Measurements from ENCODE around the gene TMEM30B. TPM values are rescaled to one million over a fixed set of nuclear protein-coding genes. Genes with fewer than 3 reads are reported as not detected.

The TMEM30B gene
- total and polyA plus RNA-seq, 2 experiments from 2014 or later: 18.2 to 19.3 TPM

- TF ChIP-seq EZH2 (IDR thresholded peaks at IDR 0.05; ENCODE audit: borderline replicate concordance) (no peak), EZH2phosphoT487 (IDR thresholded peaks at IDR 0.05; ENCODE audit: low read depth, severe bottlenecking, unreplicated experiment) (no peak), CTCF (IDR thresholded peaks at IDR 0.05; ENCODE audit: poor library complexity) (no peak)
- H3K4me2 ChIP-seq: no peak overlapping the region
- WGBS (ENCODE audit: low lambda C conversion rate, missing lambda C conversion rate): 46% methylated on average over 3 of the region's 3 CpGs
Observed at GRCh38 chr14:61308198-61308597, 27.1 kb upstream of the TMEM30B start.

GRCh38 chr14:61304688-61305087 is 23.6 kb upstream of the TMEM30B start:
- Histone ChIP-seq H3K27me3 (no peaks in the 10 kb centered on the region), H3K36me3 (replicated peaks; ENCODE audit: insufficient read depth, low read depth) (no peaks in the 10 kb centered on the region), H3K79me2 (no peaks in the 10 kb centered on the region), H3K4me1 (ENCODE audit: insufficient read depth) (no peaks in the 10 kb centered on the region), H3K9me3 (ENCODE audit: low read depth) (no peaks in the 10 kb centered on the region), H3K4me3 (no peak overlapping the region), H2AFZ (no peak overlapping the region), H3K4me2 (no peak overlapping the region), H3K27ac (no peak overlapping the region), H3K9me2 (replicated peaks; ENCODE audit: insufficient read depth) (no peaks in the 10 kb centered on the region), H4K20me1 (ENCODE audit: insufficient read depth, poor library complexity, severe bottlenecking) (no peaks in the 10 kb centered on the region)
- 97% methylated on average over 2 of the region's 2 CpGs for WGBS (ENCODE audit: low lambda C conversion rate, missing lambda C conversion rate)
- DNase-seq (ENCODE audit: low spot score): no peak
- no peak for TF ChIP-seq CTCF (IDR thresholded peaks at IDR 0.05; ENCODE audit: poor library complexity)
- no peak for TF ChIP-seq EZH2 (IDR thresholded peaks at IDR 0.05; ENCODE audit: borderline replicate concordance)
- TF ChIP-seq EZH2phosphoT487 (IDR thresholded peaks at IDR 0.05; ENCODE audit: low read depth, severe bottlenecking, unreplicated experiment): no peak

More at GRCh38 chr14:61308198-61308597, 27.1 kb upstream of the TMEM30B start:
- H4K20me1 ChIP-seq (ENCODE audit: insufficient read depth, poor library complexity, severe bottlenecking): no peaks in the 10 kb centered on the region
- no peak overlapping the region for H2AFZ ChIP-seq
- no peak for DNase-seq (ENCODE audit: low spot score)
- no peaks in the 10 kb centered on the region for H3K36me3 ChIP-seq (replicated peaks; ENCODE audit: insufficient read depth, low read depth)
- no peaks in the 10 kb centered on the region for H3K79me2 ChIP-seq
- H3K9me3 ChIP-seq (ENCODE audit: low read depth): no peaks in the 10 kb centered on the region
- no peaks in the 10 kb centered on the region for H3K4me1 ChIP-seq (ENCODE audit: insufficient read depth)
- no peak overlapping the region for H3K4me3 ChIP-seq
- H3K27me3 ChIP-seq: no peaks in the 10 kb centered on the region
- H3K27ac ChIP-seq: no peak overlapping the region
- no peaks in the 10 kb centered on the region for H3K9me2 ChIP-seq (replicated peaks; ENCODE audit: insufficient read depth)

- no peaks in the 10 kb centered on the region for H3K9me3 ChIP-seq (ENCODE audit: low read depth)
- H3K27ac ChIP-seq: no peak overlapping the region
- H3K4me2 ChIP-seq: no peak overlapping the region
- H3K79me2 ChIP-seq: no peaks in the 10 kb centered on the region
- no peak overlapping the region for H3K4me3 ChIP-seq
- no peaks in the 10 kb centered on the region for H3K36me3 ChIP-seq (replicated peaks; ENCODE audit: insufficient read depth, low read depth)
- H3K27me3 ChIP-seq: no peaks in the 10 kb centered on the region
- no peak for TF ChIP-seq EZH2 (IDR thresholded peaks at IDR 0.05; ENCODE audit: borderline replicate concordance)
- TF ChIP-seq CTCF (IDR thresholded peaks at IDR 0.05; ENCODE audit: poor library complexity): no peak
- TF ChIP-seq EZH2phosphoT487 (IDR thresholded peaks at IDR 0.05; ENCODE audit: low read depth, severe bottlenecking, unreplicated experiment): no peak
- no peaks in the 10 kb centered on the region for H3K4me1 ChIP-seq (ENCODE audit: insufficient read depth)
- no peaks in the 10 kb centered on the region for H4K20me1 ChIP-seq (ENCODE audit: insufficient read depth, poor library complexity, severe bottlenecking)
- no peak for DNase-seq (ENCODE audit: low spot score)
- no peaks in the 10 kb centered on the region for H3K9me2 ChIP-seq (replicated peaks; ENCODE audit: insufficient read depth)
- no peak overlapping the region for H2AFZ ChIP-seq
- 77% methylated on average over 7 of the region's 7 CpGs for WGBS (ENCODE audit: low lambda C conversion rate, missing lambda C conversion rate)
Observed at GRCh38 chr14:61300754-61301153, 19.6 kb upstream of the TMEM30B start.

- H3K4me3 ChIP-seq: no peak overlapping the region
- no peaks in the 10 kb centered on the region for H3K9me2 ChIP-seq (replicated peaks; ENCODE audit: insufficient read depth)
- H3K27me3 ChIP-seq: no peaks in the 10 kb centered on the region
- H4K20me1 ChIP-seq (ENCODE audit: insufficient read depth, poor library complexity, severe bottlenecking): no peaks in the 10 kb centered on the region
- no peaks in the 10 kb centered on the region for H3K9me3 ChIP-seq (ENCODE audit: low read depth)
- DNase-seq (ENCODE audit: low spot score): no peak
- H3K79me2 ChIP-seq: no peaks in the 10 kb centered on the region
- no peaks in the 10 kb centered on the region for H3K36me3 ChIP-seq (replicated peaks; ENCODE audit: insufficient read depth, low read depth)
- TF ChIP-seq CTCF (IDR thresholded peaks at IDR 0.05; ENCODE audit: poor library complexity) (no peak), EZH2phosphoT487 (IDR thresholded peaks at IDR 0.05; ENCODE audit: low read depth, severe bottlenecking, unreplicated experiment) (no peak), EZH2 (IDR thresholded peaks at IDR 0.05; ENCODE audit: borderline replicate concordance) (no peak)
- no peak overlapping the region for H2AFZ ChIP-seq
- no peaks in the 10 kb centered on the region for H3K4me1 ChIP-seq (ENCODE audit: insufficient read depth)
- no peak overlapping the region for H3K4me2 ChIP-seq
- no peak overlapping the region for H3K27ac ChIP-seq
- 43% methylated on average over 2 of the region's 2 CpGs for WGBS (ENCODE audit: low lambda C conversion rate, missing lambda C conversion rate)
Observed at GRCh38 chr14:61300209-61300608, 19.1 kb upstream of the TMEM30B start.

Measured in hepatocyte (in vitro differentiated cells).